H1 (cell line): ENCODE measurements around the gene ABCC2. TPM values are rescaled to one million over a fixed set of nuclear protein-coding genes. Genes with fewer than 3 reads are reported as not detected.

Experiments used
- CEBPB ChIP-seq: IDR thresholded peaks from 2 replicates; pipeline ENCODE4 v1.6.1; 2012; ENCODE audit warnings: low read depth, low read length
- CHD2 ChIP-seq: IDR thresholded peaks from 2 replicates; pipeline ENCODE4 v1.6.1; 2012; ENCODE audit warnings: low read length, improper control_type of control experiment
- CHD7 ChIP-seq: fragments of 300-600 bp; sonication (generic); IDR thresholded peaks from 2 replicates; pipeline ENCODE4 v1.7.1; 2012; ENCODE audit warnings: low read length, moderate library complexity, mild to moderate bottlenecking, inconsistent platforms; ENCODE audit not compliant: insufficient replicate concordance
- EZH2 ChIP-seq: fragments of 200-600 bp; sonication (generic); IDR thresholded peaks from 2 replicates; pipeline ENCODE4 v1.7.1; 2012; ENCODE audit warnings: low read depth, mild to moderate bottlenecking, moderate library complexity, low read length, inconsistent platforms; ENCODE audit not compliant: severe bottlenecking
- RBBP5 ChIP-seq: IDR thresholded peaks from 2 replicates; pipeline ENCODE4 v1.7.1; 2012; ENCODE audit warnings: low read depth, mild to moderate bottlenecking, inconsistent platforms, low read length, moderate library complexity, borderline replicate concordance
- RFX5 ChIP-seq: IDR thresholded peaks from 2 replicates; pipeline ENCODE4 v1.6.1; 2011; ENCODE audit warnings: low read depth, low read length, improper control_type of control experiment, borderline replicate concordance
- RXRA ChIP-seq: IDR thresholded peaks from 2 replicates; pipeline ENCODE4 v1.6.1; 2011; ENCODE audit warnings: low read depth, mild to moderate bottlenecking, low read length, moderate library complexity; ENCODE audit not compliant: insufficient read depth
- SP2 ChIP-seq: IDR thresholded peaks from 2 replicates; pipeline ENCODE4 v1.6.1; 2012; ENCODE audit warnings: mild to moderate bottlenecking, low read length, inconsistent platforms
- TBP ChIP-seq: IDR thresholded peaks from 2 replicates; pipeline ENCODE4 v1.6.1; 2011; ENCODE audit warnings: low read depth, low read length, improper control_type of control experiment
- polyA plus RNA-seq, 7 experiments: library from polyadenylated mRNA; depleted of rRNA in 3 of 7; stranded (reverse) in 5 of 7; unstranded in 2 of 7; fragments of >200 nt in 5 of 7; fragments of 200-250 nt in 2 of 7; gene quantifications; 1 replicate in 5 of 7; 2 replicates in 1 of 7; 4 replicates in 1 of 7; pipeline versions ENCODE4 v1.2.1 to v1.2.3, GENCODE V29; 2011 to 2013; ENCODE audit warnings: missing spikeins in 2 of 7, mixed read lengths in 2 of 7
- total RNA-seq: library from RNA; stranded (reverse); fragmentation: NEBNext Ultra II Directional; extraction: Animal tissue kit (Norgen Biotek cat#: 25700); gene quantifications from 2 replicates; pipeline ENCODE4 v1.2.1, GENCODE V29; 2021

Gene ABCC2
- total and polyA plus RNA-seq, 2 of the 8 experiments (the other 6 are each of a cell fraction or from before 2014, with no cell fraction given): 0.74 to 1.1 TPM

GRCh38 chr10:99798920-99799319 is 16.5 kb downstream of the ABCC2 start (continued):
- no peak for TF ChIP-seq CHD7
- TF ChIP-seq SP2: no peak
- TF ChIP-seq CHD2: no peak
- no peak for TF ChIP-seq TBP
- no peak for TF ChIP-seq RFX5
- no peak for TF ChIP-seq RBBP5
- TF ChIP-seq EZH2: no peak
- no peak for TF ChIP-seq RXRA
- TF ChIP-seq CEBPB: no peak
